ENCODE results near the gene HOXA2.

GRCh38 chr7:27112955-27113949 lies 10.8 kb upstream of the HOXA2 start:
- TF ChIP-seq CTCF (conservative IDR thresholded peaks at IDR 0.05 in 1 of 2, IDR thresholded peaks at IDR 0.05 in 1 of 2; ENCODE audit: extremely low read depth in 1 of 2, insufficient read depth in 1 of 2, low read depth in 1 of 2, low read length in 2 of 2) (no peak), EZH2 (IDR thresholded peaks at IDR 0.05; ENCODE audit: borderline replicate concordance, low read length) (no peak)
